HEK293 (cell line): ENCODE measurements around the gene TRAK1.
A peak's percentile ranks its signal among the peaks of the same experiment; 100 is the strongest.

Experiments
- CTCF ChIA-PET: fragments of 350-600 bp; formaldehyde crosslinking; extraction: SDS; loops from one replicate; lab custom pipeline; 2021; ENCODE audit warnings: antibody characterized with exemption; lab: Yijun Ruan, JAX
- POLR2A ChIA-PET: fragments of 300-600 bp; formaldehyde crosslinking; extraction: SDS; loops from one replicate; lab custom pipeline; 2020; ENCODE audit warnings: antibody characterized with exemption, inconsistent platforms; lab: Yijun Ruan, JAX
- H3K27ac ChIP-seq: fragments of 200-500 bp; sonication (Bioruptor generic); 2 replicates; pipeline ENCODE4 v1.5.1; 2014; ENCODE audit warnings: low read depth, low read length, control low read depth, inconsistent platforms; ENCODE audit errors: extremely low read depth
- H3K36me3 ChIP-seq, 2 experiments: fragments of 200-500 bp in 1 of 2; sonication (Bioruptor generic) in 1 of 2; 1 replicate in 1 of 2; 2 replicates in 1 of 2; pipeline ENCODE4 v1.5.1; 2014 to 2017; ENCODE audit warnings: inconsistent platforms in 2 of 2, low read length in 2 of 2; ENCODE audit not compliant: control insufficient read depth in 2 of 2, insufficient read depth in 1 of 2
- H3K4me1 ChIP-seq: fragments of 200-500 bp; sonication (Bioruptor generic); 2 replicates; pipeline ENCODE4 v1.5.1; 2014; ENCODE audit warnings: mild to moderate bottlenecking, low read length, inconsistent platforms; ENCODE audit not compliant: control insufficient read depth, insufficient read depth
- H3K4me3 ChIP-seq: 2 replicates; pipeline ENCODE4 v1.5.1; 2011; ENCODE audit warnings: low read depth, mild to moderate bottlenecking, control low read depth, low read length, moderate library complexity
- H3K9me3 ChIP-seq: fragments of 200-500 bp; sonication (Bioruptor generic); 2 replicates; pipeline ENCODE4 v1.5.1; 2014; ENCODE audit warnings: low read depth, low read length, inconsistent platforms; ENCODE audit not compliant: control insufficient read depth, insufficient read depth
- MEIS1 ChIP-seq: sonication (generic); formaldehyde crosslinking; IDR thresholded peaks from 2 replicates; pipeline ENCODE4 v1.8.1; 2022; ENCODE audit warnings: missing genetic modification reagents, mild to moderate bottlenecking, borderline replicate concordance
- REST ChIP-seq: fragments of 450-650 bp; formaldehyde crosslinking; IDR thresholded peaks from 2 replicates; pipeline ENCODE4 v1.5.1; 2016; ENCODE audit warnings: missing biosample characterization, missing genetic modification characterization
- SP7 ChIP-seq: fragments of 450-650 bp; formaldehyde crosslinking; IDR thresholded peaks from 2 replicates; pipeline ENCODE4 v1.5.1; 2016; ENCODE audit warnings: missing biosample characterization, missing genetic modification characterization
- TCF7L2 ChIP-seq: IDR thresholded peaks from 2 replicates; pipeline ENCODE4 v1.6.1; 2011; ENCODE audit warnings: low read depth, mild to moderate bottlenecking, inconsistent platforms, low read length, moderate library complexity, borderline replicate concordance
- WT1 ChIP-seq: fragments of 450-650 bp; formaldehyde crosslinking; IDR thresholded peaks from 2 replicates; pipeline ENCODE4 v1.5.1; 2016; ENCODE audit warnings: missing biosample characterization, missing genetic modification characterization
- ZBTB8A ChIP-seq: fragments of 450-650 bp; formaldehyde crosslinking; IDR thresholded peaks from 2 replicates; pipeline ENCODE4 v1.5.1; 2016; ENCODE audit warnings: missing biosample characterization, missing genetic modification characterization
- ZNF121 ChIP-seq: fragments of 450-650 bp; formaldehyde crosslinking; IDR thresholded peaks from 2 replicates; pipeline ENCODE4 v1.5.1; 2016; ENCODE audit warnings: missing biosample characterization, missing genetic modification characterization
- ZNF184 ChIP-seq: fragments of 450-650 bp; IDR thresholded peaks from 2 replicates; pipeline ENCODE4 v1.5.1; 2018; ENCODE audit warnings: missing biosample characterization, mild to moderate bottlenecking, missing genetic modification characterization
- ZNF19 ChIP-seq: fragments of 450-650 bp; formaldehyde crosslinking; IDR thresholded peaks from 2 replicates; pipeline ENCODE4; 2016; ENCODE audit warnings: missing biosample characterization, missing genetic modification characterization, low read depth
- ZNF292 ChIP-seq: fragments of 450-650 bp; formaldehyde crosslinking; IDR thresholded peaks from 2 replicates; pipeline ENCODE4 v1.5.1; 2016; ENCODE audit warnings: low read depth, missing biosample characterization, missing genetic modification characterization, borderline replicate concordance
- ZNF530 ChIP-seq: fragments of 450-650 bp; formaldehyde crosslinking; IDR thresholded peaks from 2 replicates; pipeline ENCODE4 v1.5.1; 2016; ENCODE audit warnings: low read depth, missing biosample characterization, missing genetic modification characterization
- ZNF585B ChIP-seq: fragments of 450-650 bp; formaldehyde crosslinking; IDR thresholded peaks from 2 replicates; pipeline ENCODE4 v1.5.1; 2016; ENCODE audit warnings: missing biosample characterization, missing genetic modification characterization
- ZNF654 ChIP-seq: fragments of 450-650 bp; formaldehyde crosslinking; IDR thresholded peaks from 2 replicates; pipeline ENCODE4 v1.5.1; 2016; ENCODE audit warnings: low read depth, missing biosample characterization, missing genetic modification characterization
- ZNF777 ChIP-seq: fragments of 450-650 bp; formaldehyde crosslinking; IDR thresholded peaks from 2 replicates; pipeline ENCODE4 v1.5.1; 2017; ENCODE audit warnings: missing biosample characterization, missing genetic modification characterization, borderline replicate concordance
- ZXDB ChIP-seq: fragments of 450-650 bp; formaldehyde crosslinking; IDR thresholded peaks from 2 replicates; pipeline ENCODE4 v1.5.1; 2016; ENCODE audit warnings: missing biosample characterization, missing genetic modification characterization
- TF ChIP-seq, protein P1 (sequence below): fragments of 450-650 bp; formaldehyde crosslinking; IDR thresholded peaks from 2 replicates; pipeline ENCODE4; 2016; ENCODE audit warnings: missing biosample characterization, missing genetic modification characterization
- TF ChIP-seq, protein P2 (sequence below): fragments of 450-650 bp; formaldehyde crosslinking; IDR thresholded peaks from 2 replicates; pipeline ENCODE4 v1.5.1; 2017; ENCODE audit warnings: missing biosample characterization, missing genetic modification characterization

The TRAK1 gene

GRCh38 chr3:42226470-42227425 is 135.6 kb downstream of the TRAK1 start:
- H3K9me3 ChIP-seq = no peaks in the 10 kb centered on the region
- no peak for TF ChIP-seq ZNF19
- H3K27ac ChIP-seq = no peak overlapping the region
- H3K4me1 ChIP-seq = no peaks in the 10 kb centered on the region
- CTCF ChIA-PET = interaction anchor here (0.6 kb wide), 1 partner anchor 216 kb away, joined by 3 read pairs; no protein-coding TSS in a partner anchor
- POLR2A ChIA-PET = no interaction called here
- no peak overlapping the region for H3K4me3 ChIP-seq
- H3K36me3 ChIP-seq = peaks cover 0 to 35% of the 10 kb centered on the region in 2 experiments; a peak in 1 of 3 replicates

- peaks cover 0 to 15% of the 10 kb centered on the region in 2 experiments; a peak in 1 of 3 replicates for H3K36me3 ChIP-seq
- POLR2A ChIA-PET = no interaction called here
- no peaks in the 10 kb centered on the region for H3K4me1 ChIP-seq
- CTCF ChIA-PET = interaction anchor here (0.6 to 2.5 kb wide), 14 partner anchors 8 to 527 kb away, joined by 3 to 9 read pairs (median 4); no protein-coding TSS in a partner anchor
- no peak overlapping the region for H3K27ac ChIP-seq
- TF ChIP-seq ZNF292 (tag by site-specific recombination) = no peak
- no peak for TF ChIP-seq ZNF184 (tag by site-specific recombination)
- no peak for TF ChIP-seq TCF7L2
- TF ChIP-seq ZNF654 (tag by site-specific recombination) = peak; percentile 59
- no peak for TF ChIP-seq ZNF530 (tag by site-specific recombination)
- TF ChIP-seq ZNF121 = no peak
- TF ChIP-seq REST (tag by site-specific recombination) = no peak
- TF ChIP-seq, protein P1, sequence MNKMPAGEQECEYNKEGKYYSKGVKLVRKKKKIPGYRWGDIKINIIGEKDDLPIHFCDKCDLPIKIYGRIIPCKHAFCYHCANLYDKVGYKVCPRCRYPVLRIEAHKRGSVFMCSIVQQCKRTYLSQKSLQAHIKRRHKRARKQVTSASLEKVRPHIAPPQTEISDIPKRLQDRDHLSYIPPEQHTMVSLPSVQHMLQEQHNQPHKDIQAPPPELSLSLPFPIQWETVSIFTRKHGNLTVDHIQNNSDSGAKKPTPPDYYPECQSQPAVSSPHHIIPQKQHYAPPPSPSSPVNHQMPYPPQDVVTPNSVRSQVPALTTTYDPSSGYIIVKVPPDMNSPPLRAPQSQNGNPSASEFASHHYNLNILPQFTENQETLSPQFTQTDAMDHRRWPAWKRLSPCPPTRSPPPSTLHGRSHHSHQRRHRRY (tag by site-specific recombination) = no peak
- no peak overlapping the region for H3K4me3 ChIP-seq
- H3K9me3 ChIP-seq = no peaks in the 10 kb centered on the region
Observed at GRCh38 chr3:42228796-42229195, 137.6 kb downstream of the TRAK1 start.

- H3K27ac ChIP-seq = no peak overlapping the region
- CTCF ChIA-PET = interaction anchor here (0.6 to 2.5 kb wide), 20 partner anchors 8 to 975 kb away, joined by 3 to 9 read pairs (median 4); no protein-coding TSS in a partner anchor
- POLR2A ChIA-PET = no interaction called here
- TF ChIP-seq ZNF777 (tag by site-specific recombination) (no peak), WT1 (tag by site-specific recombination) (no peak), ZNF585B (tag by site-specific recombination) (no peak), ZNF530 (tag by site-specific recombination) (no peak), ZXDB (tag by site-specific recombination) (no peak), SP7 (tag by site-specific recombination) (no peak), MEIS1 (CRISPR knock-in tag) (no peak), ZBTB8A (no peak)
- TF ChIP-seq, protein P2, sequence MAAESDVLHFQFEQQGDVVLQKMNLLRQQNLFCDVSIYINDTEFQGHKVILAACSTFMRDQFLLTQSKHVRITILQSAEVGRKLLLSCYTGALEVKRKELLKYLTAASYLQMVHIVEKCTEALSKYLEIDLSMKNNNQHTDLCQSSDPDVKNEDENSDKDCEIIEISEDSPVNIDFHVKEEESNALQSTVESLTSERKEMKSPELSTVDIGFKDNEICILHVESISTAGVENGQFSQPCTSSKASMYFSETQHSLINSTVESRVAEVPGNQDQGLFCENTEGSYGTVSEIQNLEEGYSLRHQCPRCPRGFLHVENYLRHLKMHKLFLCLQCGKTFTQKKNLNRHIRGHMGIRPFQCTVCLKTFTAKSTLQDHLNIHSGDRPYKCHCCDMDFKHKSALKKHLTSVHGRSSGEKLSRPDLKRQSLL (tag by site-specific recombination) = no peak
- H3K9me3 ChIP-seq = no peaks in the 10 kb centered on the region
- peaks cover 0 to 9% of the 10 kb centered on the region in 2 experiments; a peak in 1 of 3 replicates for H3K36me3 ChIP-seq
- no peak overlapping the region for H3K4me3 ChIP-seq
- H3K4me1 ChIP-seq = no peaks in the 10 kb centered on the region
Observed at GRCh38 chr3:42229266-42229941, 138.2 kb downstream of the TRAK1 start.
